DOHH2 (cell line): ENCODE measurements around the gene AHSP.

Source experiments
- H3F3A ChIP-seq: fragments of 200-600 bp; sonication (generic), shearing (Covaris generic); 2 replicates; pipeline ENCODE4 v1.6.0; 2016; ENCODE audit warnings: antibody characterized with exemption, mild to moderate bottlenecking; ENCODE audit not compliant: control insufficient read depth, insufficient read depth
- H3K27ac ChIP-seq: fragments of 200-600 bp; sonication (generic); 2 replicates; pipeline ENCODE4 v1.5.1; 2014; ENCODE audit warnings: low read depth, mild to moderate bottlenecking, low read length, moderate library complexity
- H3K27me3 ChIP-seq: fragments of 200-600 bp; sonication (generic); 2 replicates; pipeline ENCODE4 v1.6.1; 2014; ENCODE audit warnings: mild to moderate bottlenecking, low read length, mixed read lengths; ENCODE audit not compliant: control insufficient read depth
- H3K36me3 ChIP-seq: fragments of 200-600 bp; sonication (generic); 2 replicates; pipeline ENCODE4 v1.6.1; 2014; ENCODE audit warnings: mild to moderate bottlenecking, low read length, moderate library complexity, mixed read lengths; ENCODE audit not compliant: control insufficient read depth
- H3K4me1 ChIP-seq: fragments of 200-600 bp; sonication (generic); 2 replicates; pipeline ENCODE4 v1.6.1; 2014; ENCODE audit warnings: mild to moderate bottlenecking, low read length, mixed read lengths; ENCODE audit not compliant: control insufficient read depth
- H3K4me2 ChIP-seq: fragments of 200-600 bp; sonication (generic); 2 replicates; pipeline ENCODE4 v1.6.0; 2014; ENCODE audit warnings: mild to moderate bottlenecking, low read length, moderate library complexity
- H3K4me3 ChIP-seq: fragments of 200-600 bp; sonication (generic); 2 replicates; pipeline ENCODE4 v1.5.1; 2014; ENCODE audit warnings: mild to moderate bottlenecking, low read length, mixed read lengths
- H3K79me2 ChIP-seq: fragments of 200-600 bp; sonication (generic); 2 replicates; pipeline ENCODE4 v1.6.1; 2014; ENCODE audit warnings: mild to moderate bottlenecking, low read length, mixed read lengths; ENCODE audit not compliant: control insufficient read depth
- H3K9me2 ChIP-seq: fragments of 200-600 bp; sonication (generic); replicated peaks from 2 replicates; pipeline ENCODE4 v1.6.1; 2014; ENCODE audit warnings: mild to moderate bottlenecking, low read length, mixed read lengths; ENCODE audit not compliant: control insufficient read depth
- H3K9me3 ChIP-seq: fragments of 200-600 bp; sonication (generic); 2 replicates; pipeline ENCODE4 v1.6.1; 2014; ENCODE audit warnings: antibody characterized with exemption, low read length, mixed read lengths; ENCODE audit not compliant: control insufficient read depth, insufficient read depth
- H4K20me1 ChIP-seq: fragments of 200-600 bp; sonication (generic); 2 replicates; pipeline ENCODE4 v1.6.0; 2014; ENCODE audit warnings: low read depth, mild to moderate bottlenecking, antibody characterized with exemption, low read length, moderate library complexity; ENCODE audit not compliant: control insufficient read depth, insufficient read depth
- EZH2phosphoT487 ChIP-seq: fragments of 200-600 bp; sonication (generic); IDR thresholded peaks from 2 replicates; pipeline ENCODE4 v1.6.1; 2017; ENCODE audit warnings: borderline replicate concordance, mild to moderate bottlenecking, antibody characterized with exemption, low read length, moderate library complexity, mixed read lengths
- TF ChIP-seq, protein P1 (sequence below): fragments of 200-600 bp; sonication (generic); IDR thresholded peaks from one replicate; pipeline ENCODE4 v1.5.1; 2014; ENCODE audit warnings: antibody characterized with exemption, mild to moderate bottlenecking, low read depth, low read length; ENCODE audit not compliant: poor library complexity, severe bottlenecking

Gene AHSP

DNA sequence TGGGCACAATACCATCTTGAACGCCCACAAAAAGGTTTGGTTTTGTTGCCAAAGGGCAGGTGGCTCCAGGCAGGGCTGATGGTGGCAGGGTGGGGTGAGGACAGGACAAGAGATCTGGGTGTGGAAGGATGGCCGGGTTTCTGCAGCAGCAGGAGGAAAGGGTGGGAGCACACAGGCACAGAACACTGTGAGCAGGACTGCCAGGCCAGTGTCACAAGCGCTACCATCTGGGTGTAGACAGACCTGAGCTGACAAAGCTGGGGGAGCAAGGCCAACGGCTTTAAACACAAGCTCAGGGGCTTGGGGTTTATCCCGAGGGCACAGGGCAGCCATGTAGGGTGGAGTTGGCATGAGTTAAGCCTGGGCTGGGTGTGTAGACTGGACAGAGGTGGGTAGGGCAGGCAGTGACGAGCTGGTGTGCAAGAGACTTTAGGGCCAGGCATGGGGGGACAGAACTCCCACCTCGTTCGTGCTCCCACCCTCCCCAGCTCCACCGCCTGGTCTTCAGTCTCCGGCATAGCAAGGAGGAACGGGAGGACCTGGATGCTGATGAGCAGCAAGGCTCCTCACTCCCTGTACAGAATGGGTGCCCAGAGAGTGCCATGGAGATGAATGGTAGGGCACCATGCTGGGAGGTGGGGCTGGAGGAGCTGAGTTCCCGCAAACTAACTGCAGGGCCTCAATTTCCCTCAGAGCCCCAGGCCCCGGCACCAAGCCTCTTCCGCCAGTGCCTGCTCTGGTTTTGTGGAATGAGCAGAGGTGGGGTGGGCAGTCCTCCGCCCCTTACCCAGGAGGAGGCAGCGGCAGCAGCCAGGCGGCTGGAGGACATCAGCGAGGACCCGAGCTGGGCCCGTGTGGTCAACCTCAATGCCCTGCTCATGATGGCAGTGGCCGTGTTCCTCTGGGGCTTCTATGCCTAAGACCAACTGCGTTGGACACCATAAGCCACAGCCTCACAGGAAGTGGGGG, 37.8 kb upstream of the AHSP start:
- no peaks in the 10 kb centered on the region for H3K79me2 ChIP-seq
- peaks cover 7% of the 10 kb centered on the region for H3K27me3 ChIP-seq
- H3K9me3 ChIP-seq: no peaks in the 10 kb centered on the region
- no peaks in the 10 kb centered on the region for H4K20me1 ChIP-seq
- H3K4me1 ChIP-seq: peaks cover 7% of the 10 kb centered on the region
- no peaks in the 10 kb centered on the region for H3K36me3 ChIP-seq
- H3F3A ChIP-seq: no peaks in the 10 kb centered on the region
- H3K4me3 ChIP-seq: no peak overlapping the region
- no peak overlapping the region for H3K27ac ChIP-seq
- H3K4me2 ChIP-seq: no peak overlapping the region
- H3K9me2 ChIP-seq: no peaks in the 10 kb centered on the region
- no peak for TF ChIP-seq EZH2phosphoT487
- TF ChIP-seq, protein P1, sequence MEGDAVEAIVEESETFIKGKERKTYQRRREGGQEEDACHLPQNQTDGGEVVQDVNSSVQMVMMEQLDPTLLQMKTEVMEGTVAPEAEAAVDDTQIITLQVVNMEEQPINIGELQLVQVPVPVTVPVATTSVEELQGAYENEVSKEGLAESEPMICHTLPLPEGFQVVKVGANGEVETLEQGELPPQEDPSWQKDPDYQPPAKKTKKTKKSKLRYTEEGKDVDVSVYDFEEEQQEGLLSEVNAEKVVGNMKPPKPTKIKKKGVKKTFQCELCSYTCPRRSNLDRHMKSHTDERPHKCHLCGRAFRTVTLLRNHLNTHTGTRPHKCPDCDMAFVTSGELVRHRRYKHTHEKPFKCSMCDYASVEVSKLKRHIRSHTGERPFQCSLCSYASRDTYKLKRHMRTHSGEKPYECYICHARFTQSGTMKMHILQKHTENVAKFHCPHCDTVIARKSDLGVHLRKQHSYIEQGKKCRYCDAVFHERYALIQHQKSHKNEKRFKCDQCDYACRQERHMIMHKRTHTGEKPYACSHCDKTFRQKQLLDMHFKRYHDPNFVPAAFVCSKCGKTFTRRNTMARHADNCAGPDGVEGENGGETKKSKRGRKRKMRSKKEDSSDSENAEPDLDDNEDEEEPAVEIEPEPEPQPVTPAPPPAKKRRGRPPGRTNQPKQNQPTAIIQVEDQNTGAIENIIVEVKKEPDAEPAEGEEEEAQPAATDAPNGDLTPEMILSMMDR: no peak

- TF ChIP-seq EZH2phosphoT487: no peak
- TF ChIP-seq, protein P1: no peak
- Histone ChIP-seq H3K27me3 (peaks cover 7% of the 10 kb centered on the region), H3K9me3 (no peaks in the 10 kb centered on the region), H3F3A (no peaks in the 10 kb centered on the region), H3K9me2 (no peaks in the 10 kb centered on the region), H3K4me2 (no peak overlapping the region), H3K36me3 (no peaks in the 10 kb centered on the region), H3K79me2 (no peaks in the 10 kb centered on the region), H3K4me1 (peaks cover 7% of the 10 kb centered on the region), H3K27ac (no peak overlapping the region), H3K4me3 (no peak overlapping the region), H4K20me1 (no peaks in the 10 kb centered on the region)
These were observed 35.8 kb upstream of the AHSP start for GRCh38 chr16:31491778-31492418.

DNA sequence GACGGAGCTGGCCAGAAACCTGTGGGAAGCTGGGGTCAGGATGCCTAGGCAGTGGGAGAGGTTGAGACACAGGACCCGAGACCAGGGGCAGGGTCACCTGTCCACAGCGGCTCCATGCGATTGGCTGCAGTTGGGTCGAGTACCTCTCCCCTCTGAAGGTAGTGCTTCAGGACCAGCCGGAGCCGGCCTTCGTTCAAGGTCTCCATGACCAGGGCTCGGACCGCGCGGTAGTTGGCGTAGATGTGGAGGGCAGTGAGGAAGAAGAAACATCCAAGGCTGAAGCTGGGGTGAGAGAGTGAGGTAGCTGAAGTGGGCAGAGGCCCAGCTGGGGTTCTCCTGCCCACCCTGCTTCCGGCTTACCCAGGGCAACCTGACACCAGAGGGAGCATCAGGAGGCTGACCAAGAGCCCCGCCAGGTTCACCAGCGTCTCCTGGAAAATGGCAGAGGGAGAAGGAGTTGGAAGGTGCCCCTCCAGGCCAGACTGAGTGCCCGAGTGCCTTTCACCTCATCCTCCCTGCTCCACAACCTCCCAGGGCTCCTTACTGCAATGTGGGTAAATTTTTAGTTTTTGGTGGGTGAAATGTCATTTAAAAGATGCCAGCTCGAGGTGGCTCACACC, 34.1 kb upstream of the AHSP start:
- H3K36me3 ChIP-seq: no peaks in the 10 kb centered on the region
- no peak overlapping the region for H3K4me3 ChIP-seq
- H3K4me1 ChIP-seq: no peaks in the 10 kb centered on the region
- H3K79me2 ChIP-seq: no peaks in the 10 kb centered on the region
- H4K20me1 ChIP-seq: no peaks in the 10 kb centered on the region
- no peaks in the 10 kb centered on the region for H3K9me3 ChIP-seq
- no peaks in the 10 kb centered on the region for H3F3A ChIP-seq
- H3K4me2 ChIP-seq: no peak overlapping the region
- H3K9me2 ChIP-seq: no peaks in the 10 kb centered on the region
- TF ChIP-seq, protein P1: no peak
- TF ChIP-seq EZH2phosphoT487: no peak
- H3K27ac ChIP-seq: no peak overlapping the region
- no peaks in the 10 kb centered on the region for H3K27me3 ChIP-seq
